Left renal cortex interstitium (tissue), 4 donors: Measurements from ENCODE around the gene RAB8A. TPM values are rescaled to one million over a fixed set of nuclear protein-coding genes. Genes with fewer than 3 reads are reported as not detected.
A peak's percentile ranks its signal among the peaks of the same experiment; 100 is the strongest.
"Not testable (repeated sequence)": the region's sequence is repeated elsewhere in the genome, so short reads cannot be mapped to it uniquely, and the experiment has no call there.

Experiments
- DNase-seq, 4 donors: peaks; one replicate each; pipeline ENCODE4 v3.0.0-alpha.2; 2013; ENCODE audit warnings: low read depth in 4 of 4, low spot score in 2 of 4, missing footprints in 1 of 4
- polyA plus RNA-seq, 4 donors: library from polyadenylated mRNA; unstranded; fragments of 120-200 nt; gene quantifications; one replicate each; pipeline ENCODE4 v1.2.1, GENCODE V29; 2013; ENCODE audit not compliant: insufficient read length in 4 of 4

RAB8A gene
- polyA plus RNA-seq, 4 donors: 65.5 to 97.2 (median 80.1) TPM

GRCh38 chr19:16077984-16078758, 33.5 kb upstream of the RAB8A start:
- no peak for DNase-seq

GRCh38 chr19:16078759-16079707, 32.7 kb upstream of the RAB8A start:
- peak in 3 of 4 donors; percentile 70 to 89 (median 81) for DNase-seq

- no peak for DNase-seq
Observed at GRCh38 chr19:16084067-16084685, 27.5 kb upstream of the RAB8A start.

- DNase-seq: no peak
Observed at GRCh38 chr19:16085115-16085514, 26.6 kb upstream of the RAB8A start.

GRCh38 chr19:16087404-16087803, 24.3 kb upstream of the RAB8A start:
- DNase-seq: not testable (repeated sequence)

GRCh38 chr19:16087940-16088339, 23.7 kb upstream of the RAB8A start:
- no peak for DNase-seq

GRCh38 chr19:16088351-16089009, 23.2 kb upstream of the RAB8A start:
- no peak for DNase-seq

- DNase-seq: no peak
Observed at GRCh38 chr19:16089010-16089846, 22.5 kb upstream of the RAB8A start.

GRCh38 chr19:16091546-16092475, 19.9 kb upstream of the RAB8A start:
- no peak for DNase-seq

GRCh38 chr19:16094360-16095070, 17.2 kb upstream of the RAB8A start:
- no peak for DNase-seq

- DNase-seq: no peak
Observed at GRCh38 chr19:16095071-16095571, 16.6 kb upstream of the RAB8A start.

- DNase-seq: no peak
Observed at GRCh38 chr19:16096280-16096855, 15.3 kb upstream of the RAB8A start.

- DNase-seq: no peak
Observed at GRCh38 chr19:16098416-16098768, 13.3 kb upstream of the RAB8A start.

GRCh38 chr19:16098821-16099220, 12.9 kb upstream of the RAB8A start:
- DNase-seq: no peak

- not testable (repeated sequence) for DNase-seq
Observed at GRCh38 chr19:16099314-16099965, 12.2 kb upstream of the RAB8A start.

GRCh38 chr19:16100524-16100923, 11.2 kb upstream of the RAB8A start:
- DNase-seq: no peak

- no peak for DNase-seq
Observed at GRCh38 chr19:16104722-16105121, 7.0 kb upstream of the RAB8A start.
